Activated T-cell treated with anti-CD3 and anti-CD28 coated beads for 1 hour (primary cell): ENCODE measurements around the gene ESPN.
"Not testable (repeated sequence)": the region's sequence is repeated elsewhere in the genome, so short reads cannot be mapped to it uniquely, and the experiment has no call there.

Source experiments
- DNase-seq: peaks from one replicate; pipeline ENCODE4 v3.0.0-alpha.2; 2020; ENCODE audit warnings: low read depth

The ESPN gene, protein sequence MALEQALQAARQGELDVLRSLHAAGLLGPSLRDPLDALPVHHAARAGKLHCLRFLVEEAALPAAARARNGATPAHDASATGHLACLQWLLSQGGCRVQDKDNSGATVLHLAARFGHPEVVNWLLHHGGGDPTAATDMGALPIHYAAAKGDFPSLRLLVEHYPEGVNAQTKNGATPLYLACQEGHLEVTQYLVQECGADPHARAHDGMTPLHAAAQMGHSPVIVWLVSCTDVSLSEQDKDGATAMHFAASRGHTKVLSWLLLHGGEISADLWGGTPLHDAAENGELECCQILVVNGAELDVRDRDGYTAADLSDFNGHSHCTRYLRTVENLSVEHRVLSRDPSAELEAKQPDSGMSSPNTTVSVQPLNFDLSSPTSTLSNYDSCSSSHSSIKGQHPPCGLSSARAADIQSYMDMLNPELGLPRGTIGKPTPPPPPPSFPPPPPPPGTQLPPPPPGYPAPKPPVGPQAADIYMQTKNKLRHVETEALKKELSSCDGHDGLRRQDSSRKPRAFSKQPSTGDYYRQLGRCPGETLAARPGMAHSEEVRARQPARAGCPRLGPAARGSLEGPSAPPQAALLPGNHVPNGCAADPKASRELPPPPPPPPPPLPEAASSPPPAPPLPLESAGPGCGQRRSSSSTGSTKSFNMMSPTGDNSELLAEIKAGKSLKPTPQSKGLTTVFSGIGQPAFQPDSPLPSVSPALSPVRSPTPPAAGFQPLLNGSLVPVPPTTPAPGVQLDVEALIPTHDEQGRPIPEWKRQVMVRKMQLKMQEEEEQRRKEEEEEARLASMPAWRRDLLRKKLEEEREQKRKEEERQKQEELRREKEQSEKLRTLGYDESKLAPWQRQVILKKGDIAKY

DNA sequence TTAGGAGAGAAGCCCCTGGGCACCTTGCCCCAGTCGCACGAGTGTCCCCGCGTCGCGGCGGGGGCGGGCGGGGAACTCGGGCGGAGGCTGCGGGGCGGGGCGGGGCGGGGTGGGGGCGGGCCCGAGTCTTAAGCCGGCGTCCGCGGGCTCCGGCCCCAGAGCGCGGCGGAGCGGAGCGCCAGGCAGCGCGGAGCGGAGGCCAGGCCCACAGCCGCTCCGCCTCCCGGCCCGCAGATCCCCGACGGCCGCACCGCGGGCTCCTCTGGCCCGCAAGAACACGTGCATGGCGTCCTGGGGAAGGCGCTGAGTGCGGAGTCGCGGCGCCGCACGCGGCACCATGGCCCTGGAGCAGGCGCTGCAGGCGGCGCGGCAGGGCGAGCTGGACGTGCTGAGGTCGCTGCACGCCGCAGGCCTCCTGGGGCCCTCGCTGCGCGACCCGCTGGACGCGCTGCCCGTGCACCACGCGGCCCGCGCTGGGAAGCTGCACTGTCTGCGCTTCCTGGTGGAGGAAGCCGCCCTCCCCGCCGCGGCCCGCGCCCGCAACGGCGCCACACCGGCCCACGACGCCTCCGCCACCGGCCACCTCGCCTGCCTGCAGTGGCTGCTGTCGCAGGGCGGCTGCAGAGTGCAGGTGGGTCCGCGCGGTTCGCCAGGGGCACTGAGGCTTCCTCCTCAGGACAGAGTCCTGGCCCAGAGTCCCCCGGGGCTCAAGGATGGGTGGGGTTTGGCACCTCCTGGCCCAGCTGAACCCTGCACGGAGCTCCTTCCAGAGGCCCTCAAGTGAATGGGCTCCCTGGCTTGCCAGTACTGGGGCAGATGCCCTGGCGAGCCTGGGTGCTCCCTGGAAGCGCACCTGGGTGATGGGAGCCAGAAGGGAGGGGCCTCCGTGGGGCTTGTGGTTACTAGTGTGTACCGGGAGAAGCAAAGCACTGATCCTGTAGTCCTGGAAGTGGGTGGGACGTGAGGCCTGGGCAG is at the start of gene ESPN:
TSS of gene ESPN (plus strand) at position 158 of the 975 bp plus-strand sequence. CDS start at position 338, 180 bp downstream.
- no peak for DNase-seq

DNA sequence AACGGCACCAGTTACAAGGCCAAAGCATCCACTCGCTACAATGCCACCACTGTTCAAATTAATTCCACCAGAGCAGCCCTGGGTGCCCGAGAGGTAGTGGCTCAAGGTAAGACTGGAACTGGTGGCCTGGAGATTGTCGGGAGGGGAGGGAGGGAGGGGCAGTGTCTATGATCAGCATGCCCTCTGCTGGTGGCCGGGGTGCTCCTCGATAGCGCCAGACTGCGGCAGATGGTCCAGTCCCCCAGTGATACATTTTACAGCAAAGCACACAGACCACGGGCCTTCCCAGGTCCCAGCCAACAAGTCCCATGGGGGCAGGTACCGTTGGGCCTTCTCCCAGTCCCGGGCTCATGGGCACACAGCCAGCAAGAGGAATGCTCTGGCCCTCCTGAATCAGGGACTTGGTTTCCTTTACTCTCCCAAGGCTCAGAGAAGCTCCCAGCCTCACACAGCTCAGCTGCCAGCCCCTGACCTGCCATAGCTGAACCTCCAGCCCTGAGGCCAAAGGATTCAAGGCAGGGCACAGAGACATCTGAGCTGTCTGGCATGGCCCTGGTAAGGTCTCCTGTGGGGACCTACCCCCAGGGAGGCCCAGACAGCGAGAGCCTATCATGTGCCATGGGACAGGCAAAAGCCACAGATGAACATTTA is 46.4 kb upstream of the ESPN start:
- no peak for DNase-seq

DNA sequence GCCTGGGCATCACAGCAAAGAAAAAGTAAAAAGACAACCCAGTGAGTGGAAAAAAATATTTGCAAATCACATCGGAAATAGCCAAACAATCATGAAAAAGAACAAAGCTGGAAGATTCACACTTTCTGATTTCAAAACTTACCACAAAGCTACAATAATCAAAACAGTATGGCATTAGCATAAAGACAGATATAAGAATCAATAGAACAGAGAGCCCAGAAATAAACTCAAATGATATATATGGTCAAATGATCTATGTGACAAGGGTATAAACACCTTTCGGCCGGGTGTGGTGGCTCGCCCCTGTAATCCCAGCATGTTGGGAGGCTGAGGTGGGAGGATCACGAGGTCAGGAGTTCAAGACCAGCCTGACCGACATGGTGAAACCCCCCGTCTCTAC is 44.5 kb upstream of the ESPN start:
- no peak for DNase-seq

DNA sequence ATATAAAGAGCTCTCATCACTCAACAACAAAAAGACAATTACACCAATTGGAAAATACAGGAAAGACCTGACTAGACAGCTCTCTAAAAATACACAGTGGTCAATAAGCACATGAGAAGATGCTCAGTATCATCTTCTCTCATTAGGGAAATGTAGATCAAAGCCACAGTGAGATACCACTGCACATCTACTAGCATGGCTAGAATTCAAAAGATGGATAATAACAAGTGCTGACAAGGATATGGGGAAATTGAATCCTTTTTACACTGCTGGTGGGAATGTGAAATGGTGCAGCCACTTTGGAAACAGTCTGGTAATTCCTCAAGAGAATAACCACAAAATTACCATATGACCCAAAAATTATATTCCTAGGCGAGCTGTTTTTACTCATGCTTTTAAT is 40.4 kb upstream of the ESPN start:
- DNase-seq: no peak

DNA sequence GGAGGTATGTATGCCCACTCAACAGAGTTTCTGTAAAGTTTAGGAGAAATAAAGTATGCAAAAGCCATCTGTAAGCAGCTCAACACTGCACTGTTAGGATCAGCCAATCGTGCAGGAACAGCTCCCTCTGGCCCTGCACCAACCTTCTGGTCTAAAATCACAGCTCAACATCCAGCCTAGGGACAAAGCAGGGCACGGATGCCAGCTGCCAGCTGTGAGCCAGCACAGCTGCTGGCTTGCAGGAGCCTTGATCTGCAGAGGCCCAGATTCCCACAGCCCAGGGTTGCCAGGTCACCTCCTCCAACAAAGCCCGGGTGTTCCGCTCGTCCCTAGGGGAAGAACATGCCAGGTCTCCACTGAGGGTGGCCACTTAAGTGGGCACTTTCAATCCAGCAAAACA is 39.6 kb upstream of the ESPN start:
- DNase-seq: no peak

DNA sequence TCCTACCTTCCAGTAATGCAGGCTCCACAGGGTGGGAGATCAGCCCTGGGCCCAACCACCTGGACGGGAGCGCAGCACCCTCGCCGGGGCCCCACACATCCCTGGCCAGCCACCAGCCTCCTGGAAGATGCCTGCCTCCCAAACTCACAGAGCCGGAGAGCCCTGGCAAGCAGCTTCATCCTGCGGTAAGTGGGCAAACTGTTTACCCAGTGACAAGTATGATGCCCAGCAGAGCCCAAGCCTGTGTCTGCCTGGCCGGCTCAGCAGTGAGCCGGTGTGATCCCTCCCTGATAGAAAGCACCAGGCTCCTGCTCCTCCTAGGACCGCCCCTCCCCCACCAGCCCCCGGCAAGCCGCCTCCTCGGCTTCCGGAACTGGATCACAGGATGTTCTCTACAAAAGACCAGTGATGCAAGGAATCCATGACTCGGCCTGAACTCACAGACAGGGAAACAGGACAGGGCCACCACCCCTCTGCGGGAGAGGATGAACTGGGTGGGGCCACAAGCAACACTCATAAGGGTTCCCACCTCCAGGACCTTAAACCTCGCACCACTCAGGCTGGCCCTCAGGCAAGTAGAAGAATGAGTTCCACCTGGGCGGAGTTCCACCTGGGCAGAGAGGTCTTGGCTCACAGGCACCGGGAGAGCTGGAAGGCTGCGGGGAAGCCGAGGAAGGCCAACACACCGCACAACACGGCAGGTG is 38.9 kb upstream of the ESPN start:
- no peak for DNase-seq

DNA sequence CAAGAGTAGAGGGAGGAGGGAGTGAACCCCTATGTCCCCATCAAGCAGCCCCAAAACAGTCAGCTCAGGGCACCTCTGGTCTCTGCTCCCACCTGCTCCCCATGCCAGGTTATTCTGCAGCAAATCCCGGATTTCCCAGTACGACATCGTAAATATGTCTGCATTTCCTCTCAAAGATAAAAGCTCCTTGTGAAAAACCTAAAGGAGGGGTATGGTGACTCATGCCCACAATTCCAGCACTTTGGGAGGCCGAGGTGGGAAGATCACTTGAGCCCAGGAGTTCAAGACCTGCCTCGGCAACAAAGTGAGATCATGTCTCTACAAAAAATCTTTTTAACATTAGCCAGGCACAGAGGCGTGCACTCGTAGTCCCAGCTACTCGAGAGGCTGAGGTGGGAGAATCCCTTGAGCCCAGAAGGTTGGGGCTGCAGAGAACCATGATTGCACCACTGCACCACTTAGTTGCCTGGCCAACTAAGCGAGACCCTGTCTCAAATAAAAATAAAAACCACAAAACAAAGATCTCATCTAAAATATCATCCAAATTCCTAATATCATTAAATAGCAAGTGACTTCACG is 38.1 kb upstream of the ESPN start:
- no peak for DNase-seq

DNA sequence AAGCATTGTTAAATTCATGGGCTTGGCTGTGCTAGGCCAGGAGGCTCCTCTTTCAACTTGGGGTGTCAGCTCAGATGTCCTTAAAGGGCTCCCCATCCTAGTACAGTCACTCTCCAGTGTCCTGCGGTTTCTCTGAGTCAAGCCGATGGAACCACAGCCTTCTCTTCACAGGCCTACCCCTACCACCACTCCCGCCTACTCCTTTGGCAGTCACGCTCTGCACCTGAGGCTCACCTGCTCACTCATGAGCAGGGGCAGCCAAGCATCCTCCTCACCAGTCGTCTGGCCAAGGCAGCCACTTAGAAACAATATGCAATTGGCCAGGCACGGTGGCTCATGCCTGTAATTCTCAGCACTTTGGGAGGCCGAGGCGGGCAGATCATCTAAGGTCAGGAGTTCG is 34.6 kb upstream of the ESPN start:
- DNase-seq: no peak

DNA sequence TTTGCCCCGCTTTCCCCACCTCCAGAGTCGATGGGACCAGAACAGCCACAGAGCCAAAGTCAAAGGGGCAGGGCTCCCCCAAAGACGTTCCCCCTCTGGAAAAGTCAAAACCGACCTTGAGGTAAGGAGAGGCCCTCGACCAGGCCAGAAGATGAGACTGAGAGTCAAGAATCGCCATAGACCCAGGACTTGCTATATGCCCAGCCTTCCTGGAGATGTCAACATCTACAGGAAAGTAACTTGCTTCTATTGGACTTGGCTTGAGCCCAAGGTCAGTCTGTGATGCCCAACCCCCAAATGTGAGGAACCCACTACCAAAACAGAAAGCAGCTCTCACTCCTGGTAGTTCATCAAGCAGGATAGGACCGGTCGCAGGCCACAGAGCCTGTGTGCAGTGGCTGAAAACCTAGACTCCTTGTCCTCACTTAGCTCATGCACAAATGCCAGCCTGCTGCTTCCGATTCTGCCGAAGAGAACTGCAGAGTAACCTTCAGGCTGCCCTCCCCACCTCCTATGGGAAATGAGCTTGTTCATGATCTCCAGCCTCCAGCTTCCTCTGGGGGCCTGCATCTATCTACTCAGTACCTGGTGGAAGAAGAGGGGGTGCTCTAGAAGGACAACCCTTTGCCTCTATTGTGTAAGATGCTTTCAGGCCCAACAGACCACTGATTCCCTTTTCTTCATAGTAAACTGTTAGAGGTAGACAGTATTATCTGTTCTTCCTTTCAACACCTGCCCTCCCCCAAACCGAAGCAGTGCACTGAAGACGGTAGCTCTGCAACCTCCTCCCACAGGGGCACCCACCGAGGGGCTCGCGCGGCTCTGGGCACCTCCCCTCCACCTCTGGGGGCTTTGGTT is 32.4 kb upstream of the ESPN start:
- DNase-seq: no peak

DNA sequence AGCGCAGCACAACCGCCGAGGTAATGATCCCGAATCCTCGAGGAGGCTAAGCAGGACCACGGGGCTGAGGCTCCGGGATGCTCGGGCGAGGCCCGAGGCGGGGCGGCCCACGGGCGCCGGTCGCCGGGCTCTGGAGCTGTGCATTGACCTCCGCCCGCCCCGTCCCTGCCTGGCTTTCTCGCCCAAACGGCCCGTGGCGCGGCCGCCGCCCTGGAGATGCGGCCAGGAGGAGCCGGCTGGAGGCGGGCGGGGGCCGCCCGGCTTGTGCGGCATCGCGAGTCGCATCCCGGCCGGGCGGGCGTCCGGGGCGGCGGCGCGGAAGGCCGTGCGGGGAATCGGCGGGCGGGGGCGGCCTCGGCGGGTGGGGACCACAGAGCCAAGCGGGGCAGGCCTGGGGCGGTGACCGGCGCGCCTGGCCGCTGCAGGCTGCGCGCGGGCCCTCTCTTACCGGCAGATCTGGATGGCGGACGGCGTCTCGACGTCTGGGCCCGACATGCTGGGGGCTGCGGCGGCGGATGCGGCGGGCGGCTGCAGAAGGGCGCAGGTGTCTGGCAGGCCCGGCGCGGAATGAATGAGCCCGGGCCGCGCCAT is 31.7 kb upstream of the ESPN start:
- DNase-seq: no peak

DNA sequence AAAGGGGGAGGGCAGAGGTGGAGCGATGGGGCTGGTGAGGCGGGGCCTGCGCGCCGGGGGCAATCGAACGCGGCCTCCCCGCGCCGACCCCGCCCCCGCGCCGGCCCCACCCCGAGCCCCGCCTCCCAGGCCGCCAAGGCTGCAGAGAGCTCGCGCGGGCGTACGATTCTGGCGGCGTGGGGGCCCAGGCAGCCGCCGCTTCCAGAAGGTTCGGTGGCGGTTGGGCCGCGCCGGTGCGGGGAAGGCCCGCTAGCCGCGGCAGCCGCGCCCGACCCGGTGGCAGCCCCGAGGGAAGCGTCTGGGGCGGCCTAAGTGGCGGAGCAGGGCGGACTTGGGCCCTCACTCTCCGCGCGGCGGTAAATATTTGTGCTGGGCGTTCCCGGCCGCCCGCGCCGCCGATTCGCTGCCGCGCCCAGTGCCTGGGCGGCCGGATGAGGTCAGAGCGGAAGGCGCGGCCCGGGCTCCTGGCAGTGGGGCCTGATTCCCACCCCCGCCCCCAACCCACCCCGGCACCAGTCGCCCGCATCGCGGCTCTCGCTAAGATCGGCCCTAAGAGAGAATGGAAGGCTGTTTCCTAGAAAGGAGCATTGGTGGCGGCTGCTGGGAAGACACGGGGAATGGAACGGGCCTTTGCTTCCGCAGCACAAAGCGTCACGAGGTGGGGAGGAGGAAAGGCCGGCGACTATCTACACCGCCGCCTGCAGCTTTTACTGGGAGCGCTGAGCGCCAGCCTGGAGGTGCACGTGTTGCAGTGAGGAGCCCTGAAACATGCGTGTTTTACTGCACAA is 31.0 kb upstream of the ESPN start, which contains the start of gene ACOT7:
TSS of gene ACOT7 (minus strand) at position 368 of the 788 bp plus-strand sequence. CDS start 368 bp downstream, outside the sequence.
- peak; percentile 89 for DNase-seq

DNA sequence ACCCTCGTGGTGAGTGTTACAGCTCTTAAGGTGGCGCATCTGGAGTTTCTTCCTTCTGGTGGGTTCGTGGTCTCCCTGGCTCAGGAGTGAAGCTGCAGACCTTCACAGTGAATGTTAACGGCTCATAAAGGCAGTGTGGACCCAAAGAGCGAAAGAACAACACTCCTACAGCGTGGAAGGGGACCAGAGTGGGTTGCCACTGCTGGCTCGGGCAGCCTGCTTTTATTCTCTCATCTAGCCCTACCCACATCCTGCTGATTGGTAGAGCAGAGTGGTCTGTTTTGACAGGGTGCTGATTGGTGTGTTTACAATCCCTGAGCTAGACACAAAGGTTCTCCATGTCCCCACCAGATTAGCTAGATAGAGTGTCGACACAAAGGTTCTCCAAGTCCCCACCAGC is 29.4 kb upstream of the ESPN start:
- not testable (repeated sequence) for DNase-seq

DNA sequence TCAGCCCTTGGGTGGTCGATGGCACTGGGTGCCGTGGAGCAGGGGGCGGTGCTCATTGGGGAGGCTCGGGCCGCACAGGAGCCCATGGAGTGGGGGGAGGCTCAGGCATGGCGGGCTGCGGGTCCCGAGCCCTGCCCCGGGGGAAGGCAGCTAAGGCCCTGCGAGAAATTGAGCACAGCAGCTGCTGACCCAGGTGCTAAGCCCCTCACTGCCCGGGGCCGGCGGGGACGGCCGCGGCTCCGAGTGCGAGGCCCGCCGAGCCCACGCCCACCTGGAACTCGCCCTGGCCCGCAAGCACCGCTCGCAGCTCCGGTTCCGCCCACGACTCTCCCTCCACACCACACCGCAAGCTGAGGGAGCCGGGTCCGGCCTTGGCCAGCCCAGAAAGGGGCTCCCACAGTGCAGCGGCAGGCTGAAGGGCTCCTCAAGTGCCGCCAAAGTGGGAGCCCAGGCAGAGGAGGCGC is 28.8 kb upstream of the ESPN start:
- not testable (repeated sequence) for DNase-seq

DNA sequence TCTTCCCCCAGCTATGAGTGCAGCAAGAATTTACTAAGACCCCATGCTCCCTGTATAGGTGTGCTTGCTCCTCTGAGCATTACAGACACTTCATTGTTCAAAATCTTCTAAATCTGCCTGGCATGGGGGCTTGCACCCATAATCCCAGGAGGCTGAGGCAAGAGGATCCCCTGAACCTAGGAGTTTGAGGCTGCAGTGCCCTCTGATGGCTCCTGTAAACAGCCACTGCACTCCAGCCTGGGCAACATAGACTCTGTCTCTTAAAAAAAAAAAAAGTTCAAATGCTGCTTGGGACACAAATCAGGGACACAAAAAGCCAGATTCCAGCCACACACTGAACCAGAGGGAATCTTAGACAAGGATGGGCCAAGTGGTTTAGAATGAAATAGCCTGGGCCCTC is 27.6 kb upstream of the ESPN start:
- no peak for DNase-seq

DNA sequence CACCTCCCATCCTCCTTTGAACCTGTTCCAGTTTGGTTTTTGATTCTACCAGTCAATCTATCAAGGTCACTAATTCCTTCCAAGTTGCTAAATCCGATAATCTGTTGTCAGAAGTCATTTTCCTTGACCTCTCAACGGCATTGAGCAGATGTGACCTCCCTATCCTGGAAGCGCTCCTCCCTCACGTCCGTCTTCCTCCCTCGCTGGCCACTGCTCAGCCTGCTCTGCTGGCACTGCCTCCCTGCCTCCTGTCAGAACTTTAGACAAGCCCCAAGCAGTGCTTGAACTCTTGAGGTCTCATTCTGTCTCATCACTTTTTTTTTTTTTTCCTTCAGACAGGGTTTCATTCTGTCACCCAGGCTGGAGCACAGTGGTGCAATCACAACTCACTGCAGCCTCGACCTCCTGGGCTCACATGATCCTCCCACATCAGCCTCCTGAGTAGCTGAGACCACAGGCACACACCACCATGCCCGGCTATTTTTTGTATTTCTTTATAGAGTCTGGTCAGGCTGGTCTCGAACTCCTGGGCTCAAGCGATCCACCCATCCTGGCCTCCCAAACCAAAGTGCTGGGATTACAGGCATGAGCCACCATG is 26.6 kb upstream of the ESPN start:
- DNase-seq: no peak

DNA sequence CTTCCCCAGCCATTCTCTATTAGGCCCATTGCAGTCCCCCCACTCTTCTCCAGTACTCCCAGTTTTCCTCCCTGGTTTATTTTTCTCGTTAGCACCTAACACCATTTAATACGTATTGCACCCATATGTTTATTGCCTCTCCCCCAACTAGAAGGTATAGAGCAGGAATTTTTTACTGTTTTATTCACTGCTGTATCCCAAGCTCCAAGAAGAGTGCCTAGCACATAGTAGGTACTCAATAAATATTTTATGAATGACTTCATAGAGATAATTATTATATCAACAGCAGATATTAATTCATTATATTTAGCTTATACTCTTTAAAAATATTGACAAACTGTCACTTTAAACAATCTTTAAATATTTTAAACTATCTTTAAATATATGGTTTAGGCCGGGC is 25.3 kb upstream of the ESPN start:
- no peak for DNase-seq

DNA sequence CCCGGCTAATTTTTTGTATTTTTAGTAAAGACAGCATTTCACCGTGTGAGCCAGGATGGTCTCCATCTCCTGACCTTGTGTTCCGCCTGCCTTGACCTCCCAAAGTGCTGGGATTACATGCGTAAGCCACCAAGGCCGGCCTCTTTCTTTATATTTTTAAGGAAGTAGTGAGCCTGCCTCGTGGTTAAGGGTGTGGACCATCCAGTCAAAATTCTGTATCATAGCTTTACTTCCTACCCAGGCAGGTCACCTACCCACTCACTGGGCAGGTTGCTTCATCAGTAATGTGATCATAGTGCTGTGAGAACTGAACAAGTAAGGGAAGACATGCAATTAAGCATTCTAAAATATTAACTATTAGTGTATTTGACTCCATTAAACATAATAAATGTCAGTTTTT is 22.9 kb upstream of the ESPN start:
- no peak for DNase-seq

DNA sequence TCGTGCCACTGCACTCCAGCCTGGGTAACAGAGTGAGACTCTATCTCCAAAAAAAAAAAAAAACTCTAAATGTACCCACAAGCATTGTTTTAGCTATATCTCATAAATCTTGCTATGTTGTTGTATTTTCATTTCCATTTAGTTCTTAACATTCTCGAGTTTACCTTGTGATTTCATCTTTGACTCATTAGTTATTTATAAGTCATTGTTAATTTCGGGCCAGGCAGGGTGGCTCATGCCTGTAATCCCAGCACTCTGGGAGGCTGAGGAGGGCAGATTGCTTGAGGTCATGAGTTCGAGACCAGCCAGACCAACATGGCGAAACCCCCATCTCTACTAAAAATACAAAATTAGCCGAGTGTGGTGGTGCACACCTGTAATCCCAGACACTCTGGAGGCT is 16.6 kb upstream of the ESPN start:
- DNase-seq: no peak
